ENCODE results near the gene PLEKHG7.

PLEKHG7 gene

DNA sequence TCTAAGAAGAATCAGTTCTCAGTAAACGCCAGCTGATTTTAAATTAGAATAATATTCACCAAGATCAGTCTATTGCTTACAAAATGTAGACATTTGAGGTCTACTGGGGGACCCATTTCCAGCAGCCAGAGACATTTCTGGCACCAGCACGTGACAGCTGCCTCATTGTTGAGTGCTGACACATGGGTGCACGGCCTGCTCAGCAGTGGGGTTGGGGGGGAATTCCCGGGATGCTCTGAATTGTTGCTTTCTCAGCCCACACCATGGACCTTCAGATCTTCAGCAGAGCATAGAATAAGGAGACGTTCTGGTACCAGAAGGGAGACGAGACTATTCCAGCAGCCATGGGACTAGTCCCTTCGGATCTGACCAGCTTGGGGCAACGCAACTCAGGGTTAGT, 18.3 kb downstream of the PLEKHG7 start:
- TF ChIP-seq, protein P1, sequence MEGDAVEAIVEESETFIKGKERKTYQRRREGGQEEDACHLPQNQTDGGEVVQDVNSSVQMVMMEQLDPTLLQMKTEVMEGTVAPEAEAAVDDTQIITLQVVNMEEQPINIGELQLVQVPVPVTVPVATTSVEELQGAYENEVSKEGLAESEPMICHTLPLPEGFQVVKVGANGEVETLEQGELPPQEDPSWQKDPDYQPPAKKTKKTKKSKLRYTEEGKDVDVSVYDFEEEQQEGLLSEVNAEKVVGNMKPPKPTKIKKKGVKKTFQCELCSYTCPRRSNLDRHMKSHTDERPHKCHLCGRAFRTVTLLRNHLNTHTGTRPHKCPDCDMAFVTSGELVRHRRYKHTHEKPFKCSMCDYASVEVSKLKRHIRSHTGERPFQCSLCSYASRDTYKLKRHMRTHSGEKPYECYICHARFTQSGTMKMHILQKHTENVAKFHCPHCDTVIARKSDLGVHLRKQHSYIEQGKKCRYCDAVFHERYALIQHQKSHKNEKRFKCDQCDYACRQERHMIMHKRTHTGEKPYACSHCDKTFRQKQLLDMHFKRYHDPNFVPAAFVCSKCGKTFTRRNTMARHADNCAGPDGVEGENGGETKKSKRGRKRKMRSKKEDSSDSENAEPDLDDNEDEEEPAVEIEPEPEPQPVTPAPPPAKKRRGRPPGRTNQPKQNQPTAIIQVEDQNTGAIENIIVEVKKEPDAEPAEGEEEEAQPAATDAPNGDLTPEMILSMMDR (IDR thresholded peaks at IDR 0.05; ENCODE audit: extremely low read depth, insufficient read depth, missing control alignments) = no peak
- in situ Hi-C loops (cut with MboI; ENCODE audit: low pct_unique_long_range_greater_than_20kb, low sequenced_read_pairs, unreplicated experiment) = no loop called here

DNA sequence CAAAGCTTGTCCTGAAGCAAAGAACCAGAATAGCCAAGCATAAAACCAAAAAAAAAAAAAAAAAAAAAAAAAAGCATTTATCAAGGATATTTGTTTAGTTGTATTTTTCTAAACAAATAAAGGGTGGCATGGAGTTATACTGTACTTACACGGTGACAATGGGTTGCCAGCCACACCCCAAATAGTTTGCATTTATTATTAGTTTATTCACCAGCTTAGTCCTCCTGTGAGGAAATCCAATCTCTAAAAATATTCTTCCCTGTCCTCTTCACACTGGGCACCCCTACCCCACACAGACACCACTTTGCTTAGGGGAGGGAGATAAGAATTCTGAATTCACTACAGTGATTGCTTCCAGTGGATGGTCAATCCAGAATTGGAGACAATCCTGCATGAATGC, 18.9 kb downstream of the PLEKHG7 start:
- no peak for DNase-seq (ENCODE audit: low spot score)
- TF ChIP-seq, protein P1 (IDR thresholded peaks at IDR 0.05; ENCODE audit: extremely low read depth, insufficient read depth, missing control alignments) = no peak
- in situ Hi-C loops (cut with MboI; ENCODE audit: low pct_unique_long_range_greater_than_20kb, low sequenced_read_pairs, unreplicated experiment) = no loop called here

More for the DNA sequence above, 18.3 kb downstream of the PLEKHG7 start:
- no peak for DNase-seq (ENCODE audit: low spot score)

DNA sequence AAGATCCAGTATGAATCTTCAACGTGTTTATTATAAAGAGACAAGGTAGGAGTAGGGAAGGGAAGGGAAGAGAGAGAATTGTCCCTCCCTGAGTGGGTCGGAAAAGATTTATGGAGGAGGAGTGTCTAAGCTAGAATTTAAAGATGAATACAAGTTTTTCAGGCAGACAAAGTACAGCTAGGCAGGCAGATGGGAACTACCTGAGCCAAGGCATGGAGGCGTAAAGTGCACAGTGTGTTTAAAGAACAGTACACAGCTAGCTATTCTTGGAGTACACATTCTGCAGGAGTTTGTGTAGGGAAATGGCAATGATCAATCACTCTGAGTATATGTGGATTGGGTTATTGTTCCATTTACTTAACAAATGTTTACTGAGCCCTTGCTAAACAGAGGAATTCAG, 20.1 kb downstream of the PLEKHG7 start:
- DNase-seq (ENCODE audit: low spot score) = no peak
- TF ChIP-seq, protein P1 (IDR thresholded peaks at IDR 0.05; ENCODE audit: extremely low read depth, insufficient read depth, missing control alignments) = no peak
- in situ Hi-C loops (cut with MboI; ENCODE audit: low pct_unique_long_range_greater_than_20kb, low sequenced_read_pairs, unreplicated experiment) = no loop called here

DNA sequence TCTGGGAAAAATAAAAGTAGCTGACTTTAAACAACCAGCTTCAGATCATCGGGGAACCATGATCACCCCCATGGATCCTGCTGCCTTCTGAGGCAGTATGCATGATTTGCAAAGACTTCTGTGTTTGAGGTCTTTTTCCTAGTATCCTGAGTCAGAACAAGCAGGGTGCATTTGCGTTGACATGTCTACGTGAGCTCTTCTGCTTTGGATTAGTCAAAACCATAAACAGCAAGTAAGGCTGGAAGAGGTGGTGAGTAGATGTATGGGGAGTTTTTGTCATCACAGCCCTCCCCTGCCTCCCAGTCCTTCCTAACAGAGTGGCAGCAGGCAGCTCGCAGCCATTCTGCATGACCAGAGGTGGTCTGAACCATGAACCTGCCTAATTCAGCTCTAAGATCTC, 24.1 kb downstream of the PLEKHG7 start:
- DNase-seq (ENCODE audit: low spot score) = no peak
- in situ Hi-C loops (cut with MboI; ENCODE audit: low pct_unique_long_range_greater_than_20kb, low sequenced_read_pairs, unreplicated experiment) = no loop called here
- TF ChIP-seq, protein P1 (IDR thresholded peaks at IDR 0.05; ENCODE audit: extremely low read depth, insufficient read depth, missing control alignments) = no peak

DNA sequence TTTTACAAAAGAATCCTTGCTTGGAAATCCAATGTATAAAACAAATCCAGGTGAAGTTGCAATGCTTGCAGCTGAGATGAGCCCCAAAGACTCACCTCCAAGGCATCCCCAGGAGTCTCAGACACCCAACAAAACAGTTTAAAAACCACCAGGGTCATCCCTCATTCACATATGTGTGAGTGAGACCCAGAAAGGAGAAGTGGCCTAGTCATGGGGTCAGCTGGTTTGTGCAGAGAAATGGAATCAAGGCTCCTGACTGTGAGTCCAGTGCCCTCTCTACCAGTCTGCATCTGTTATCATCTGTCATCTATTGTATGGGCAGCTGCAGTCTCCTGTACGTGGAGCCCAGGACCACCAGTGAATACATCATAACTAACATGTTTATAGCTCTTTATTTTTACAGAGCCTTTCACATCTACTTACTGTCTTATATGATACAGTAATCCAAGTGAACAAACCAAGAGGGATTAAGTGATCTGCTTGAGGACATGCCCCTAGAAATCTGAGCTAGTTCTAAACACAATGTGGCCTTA, 27.1 kb downstream of the PLEKHG7 start:
- TF ChIP-seq, protein P1 (IDR thresholded peaks at IDR 0.05; ENCODE audit: extremely low read depth, insufficient read depth, missing control alignments) = no peak
- in situ Hi-C loops (cut with MboI; ENCODE audit: low pct_unique_long_range_greater_than_20kb, low sequenced_read_pairs, unreplicated experiment) = no loop called here
- no peak for DNase-seq (ENCODE audit: low spot score)

DNA sequence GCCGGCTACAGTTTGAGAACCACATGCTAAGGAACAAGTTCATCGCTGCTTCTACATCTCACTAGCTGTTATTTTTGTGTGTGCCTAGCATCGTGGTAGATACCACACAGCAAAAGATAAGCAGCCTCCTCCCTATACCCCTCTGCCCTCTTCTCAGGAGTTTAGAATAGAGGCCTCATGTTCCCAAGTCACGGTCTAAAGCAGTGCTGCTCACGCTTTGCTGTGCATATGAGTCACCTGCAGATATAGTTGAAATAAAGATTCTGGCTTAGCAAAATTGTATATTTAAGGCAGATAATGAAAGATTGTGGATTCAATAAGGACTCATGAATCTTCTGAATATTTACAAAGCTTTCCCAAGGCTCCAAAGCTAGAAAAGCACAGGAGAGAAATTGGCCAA, 28.0 kb downstream of the PLEKHG7 start:
- TF ChIP-seq, protein P1 (IDR thresholded peaks at IDR 0.05; ENCODE audit: extremely low read depth, insufficient read depth, missing control alignments) = no peak
- in situ Hi-C loops (cut with MboI; ENCODE audit: low pct_unique_long_range_greater_than_20kb, low sequenced_read_pairs, unreplicated experiment) = no loop called here
- no peak for DNase-seq (ENCODE audit: low spot score)

DNA sequence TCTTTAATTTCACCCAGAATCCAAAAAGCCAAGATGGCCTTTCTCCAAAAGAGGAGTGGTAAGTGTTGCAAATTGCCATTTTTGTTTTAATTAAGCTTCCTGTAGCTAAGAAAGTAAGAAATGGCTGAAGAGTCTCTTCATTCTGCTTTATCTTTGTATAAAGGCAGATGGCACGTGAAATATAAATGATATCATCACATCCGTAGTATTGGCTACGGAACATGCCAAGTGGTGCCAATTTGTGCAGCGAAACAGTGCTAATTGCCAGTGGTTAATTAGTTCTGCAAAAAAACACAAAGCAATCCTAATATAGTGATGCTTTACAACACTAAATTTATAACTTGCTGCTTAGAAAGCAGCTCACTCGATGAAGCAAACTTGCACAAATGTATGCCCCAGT, 29.4 kb downstream of the PLEKHG7 start:
- TF ChIP-seq, protein P1 (IDR thresholded peaks at IDR 0.05; ENCODE audit: extremely low read depth, insufficient read depth, missing control alignments) = no peak
- in situ Hi-C loops (cut with MboI; ENCODE audit: low pct_unique_long_range_greater_than_20kb, low sequenced_read_pairs, unreplicated experiment) = no loop called here
- DNase-seq (ENCODE audit: low spot score) = no peak

Measured in GM13977 (cell line).